Measurements from ENCODE around the gene ARNT2. TPM values are rescaled to one million over a fixed set of nuclear protein-coding genes. Genes with fewer than 3 reads are reported as not detected.

Gene ARNT2
- total RNA-seq, 1 experiment from 2014 or later: not detected

- Histone ChIP-seq H3K9me3 (ENCODE audit: low read length) (no peaks in the 10 kb centered on the region), H3K4me2 (ENCODE audit: low read depth, low read length, poor library complexity, severe bottlenecking) (no peak overlapping the region), H2AFZ (ENCODE audit: low read length) (no peak overlapping the region), H4K20me1 (ENCODE audit: insufficient read depth, low read depth, low read length) (no peaks in the 10 kb centered on the region), H3K27ac (ENCODE audit: low read length) (no peak overlapping the region), H3K4me3 (ENCODE audit: low read length) (no peak overlapping the region), H3K9ac (ENCODE audit: low read length) (no peak overlapping the region), H3K4me1 (ENCODE audit: low read length) (no peaks in the 10 kb centered on the region), H3K27me3 (ENCODE audit: low read length) (no peaks in the 10 kb centered on the region), H3K79me2 (ENCODE audit: low read length) (no peaks in the 10 kb centered on the region), H3K9me2 (replicated peaks; ENCODE audit: insufficient read depth, low read length) (no peaks in the 10 kb centered on the region), H3K36me3 (ENCODE audit: insufficient read depth, low read length) (no peaks in the 10 kb centered on the region)
- no peak for DNase-seq
These were observed 170.4 kb downstream of the ARNT2 start for GRCh38 chr15:80574590-80574989.

GRCh38 chr15:80576519-80577090 lies 172.4 kb downstream of the ARNT2 start:
- H3K9me2 ChIP-seq (replicated peaks; ENCODE audit: insufficient read depth, low read length): no peaks in the 10 kb centered on the region
- H3K27ac ChIP-seq (ENCODE audit: low read length): no peak overlapping the region

GRCh38 chr15:80577552-80578205 lies 173.5 kb downstream of the ARNT2 start:
- no peaks in the 10 kb centered on the region for H3K27me3 ChIP-seq (ENCODE audit: low read length)
- no peaks in the 10 kb centered on the region for H3K36me3 ChIP-seq (ENCODE audit: insufficient read depth, low read length)
- no peak for DNase-seq
- H3K4me3 ChIP-seq (ENCODE audit: low read length): no peak overlapping the region
- no peak overlapping the region for H3K4me2 ChIP-seq (ENCODE audit: low read depth, low read length, poor library complexity, severe bottlenecking)
- H3K79me2 ChIP-seq (ENCODE audit: low read length): no peaks in the 10 kb centered on the region
- no peaks in the 10 kb centered on the region for H3K9me3 ChIP-seq (ENCODE audit: low read length)
- H4K20me1 ChIP-seq (ENCODE audit: insufficient read depth, low read depth, low read length): no peaks in the 10 kb centered on the region
- no peak overlapping the region for H2AFZ ChIP-seq (ENCODE audit: low read length)
- no peaks in the 10 kb centered on the region for H3K4me1 ChIP-seq (ENCODE audit: low read length)
- no peak overlapping the region for H3K27ac ChIP-seq (ENCODE audit: low read length)
- no peaks in the 10 kb centered on the region for H3K9me2 ChIP-seq (replicated peaks; ENCODE audit: insufficient read depth, low read length)
- no peak overlapping the region for H3K9ac ChIP-seq (ENCODE audit: low read length)

More at GRCh38 chr15:80576519-80577090, 172.4 kb downstream of the ARNT2 start:
- no peak for DNase-seq
- Histone ChIP-seq H4K20me1 (ENCODE audit: insufficient read depth, low read depth, low read length) (no peaks in the 10 kb centered on the region), H3K9me3 (ENCODE audit: low read length) (no peaks in the 10 kb centered on the region), H3K9ac (ENCODE audit: low read length) (no peak overlapping the region), H3K79me2 (ENCODE audit: low read length) (no peaks in the 10 kb centered on the region), H3K27me3 (ENCODE audit: low read length) (no peaks in the 10 kb centered on the region), H3K4me2 (ENCODE audit: low read depth, low read length, poor library complexity, severe bottlenecking) (no peak overlapping the region), H3K4me1 (ENCODE audit: low read length) (no peaks in the 10 kb centered on the region), H3K36me3 (ENCODE audit: insufficient read depth, low read length) (no peaks in the 10 kb centered on the region), H3K4me3 (ENCODE audit: low read length) (no peak overlapping the region), H2AFZ (ENCODE audit: low read length) (no peak overlapping the region)

GRCh38 chr15:80578206-80578595 lies 174.0 kb downstream of the ARNT2 start:
- Histone ChIP-seq H4K20me1 (ENCODE audit: insufficient read depth, low read depth, low read length) (no peaks in the 10 kb centered on the region), H3K4me2 (ENCODE audit: low read depth, low read length, poor library complexity, severe bottlenecking) (no peak overlapping the region), H3K9me2 (replicated peaks; ENCODE audit: insufficient read depth, low read length) (no peaks in the 10 kb centered on the region), H3K79me2 (ENCODE audit: low read length) (no peaks in the 10 kb centered on the region), H2AFZ (ENCODE audit: low read length) (no peak overlapping the region), H3K27ac (ENCODE audit: low read length) (no peak overlapping the region), H3K36me3 (ENCODE audit: insufficient read depth, low read length) (no peaks in the 10 kb centered on the region), H3K9ac (ENCODE audit: low read length) (no peak overlapping the region), H3K4me1 (ENCODE audit: low read length) (no peaks in the 10 kb centered on the region), H3K4me3 (ENCODE audit: low read length) (no peak overlapping the region), H3K27me3 (ENCODE audit: low read length) (no peaks in the 10 kb centered on the region), H3K9me3 (ENCODE audit: low read length) (no peaks in the 10 kb centered on the region)
- DNase-seq: no peak

GRCh38 chr15:80578871-80579270 lies 174.7 kb downstream of the ARNT2 start:
- no peak overlapping the region for H3K4me2 ChIP-seq (ENCODE audit: low read depth, low read length, poor library complexity, severe bottlenecking)
- no peak overlapping the region for H3K4me3 ChIP-seq (ENCODE audit: low read length)
- no peaks in the 10 kb centered on the region for H3K36me3 ChIP-seq (ENCODE audit: insufficient read depth, low read length)
- no peak overlapping the region for H3K27ac ChIP-seq (ENCODE audit: low read length)
- H3K9ac ChIP-seq (ENCODE audit: low read length): no peak overlapping the region
- no peaks in the 10 kb centered on the region for H3K9me3 ChIP-seq (ENCODE audit: low read length)
- H3K9me2 ChIP-seq (replicated peaks; ENCODE audit: insufficient read depth, low read length): no peaks in the 10 kb centered on the region
- no peaks in the 10 kb centered on the region for H4K20me1 ChIP-seq (ENCODE audit: insufficient read depth, low read depth, low read length)
- H3K79me2 ChIP-seq (ENCODE audit: low read length): no peaks in the 10 kb centered on the region
- H2AFZ ChIP-seq (ENCODE audit: low read length): no peak overlapping the region
- no peaks in the 10 kb centered on the region for H3K4me1 ChIP-seq (ENCODE audit: low read length)
- H3K27me3 ChIP-seq (ENCODE audit: low read length): no peaks in the 10 kb centered on the region
- no peak for DNase-seq

- H3K9ac ChIP-seq (ENCODE audit: low read length): no peak overlapping the region
- DNase-seq: no peak
- H3K27ac ChIP-seq (ENCODE audit: low read length): no peak overlapping the region
- H3K4me2 ChIP-seq (ENCODE audit: low read depth, low read length, poor library complexity, severe bottlenecking): no peak overlapping the region
- H3K9me2 ChIP-seq (replicated peaks; ENCODE audit: insufficient read depth, low read length): no peaks in the 10 kb centered on the region
- H3K27me3 ChIP-seq (ENCODE audit: low read length): no peaks in the 10 kb centered on the region
- H2AFZ ChIP-seq (ENCODE audit: low read length): no peak overlapping the region
- no peaks in the 10 kb centered on the region for H3K9me3 ChIP-seq (ENCODE audit: low read length)
- H3K79me2 ChIP-seq (ENCODE audit: low read length): no peaks in the 10 kb centered on the region
- H3K4me3 ChIP-seq (ENCODE audit: low read length): no peak overlapping the region
- H3K4me1 ChIP-seq (ENCODE audit: low read length): no peaks in the 10 kb centered on the region
- no peaks in the 10 kb centered on the region for H3K36me3 ChIP-seq (ENCODE audit: insufficient read depth, low read length)
- no peaks in the 10 kb centered on the region for H4K20me1 ChIP-seq (ENCODE audit: insufficient read depth, low read depth, low read length)
These were observed 175.4 kb downstream of the ARNT2 start for GRCh38 chr15:80579611-80580010.

GRCh38 chr15:80580106-80580505 lies 175.9 kb downstream of the ARNT2 start:
- H3K4me2 ChIP-seq (ENCODE audit: low read depth, low read length, poor library complexity, severe bottlenecking): no peak overlapping the region
- no peaks in the 10 kb centered on the region for H3K79me2 ChIP-seq (ENCODE audit: low read length)
- no peak overlapping the region for H3K27ac ChIP-seq (ENCODE audit: low read length)
- no peak for DNase-seq
- H3K9ac ChIP-seq (ENCODE audit: low read length): no peak overlapping the region
- H2AFZ ChIP-seq (ENCODE audit: low read length): no peak overlapping the region
- H3K36me3 ChIP-seq (ENCODE audit: insufficient read depth, low read length): no peaks in the 10 kb centered on the region
- no peaks in the 10 kb centered on the region for H3K9me2 ChIP-seq (replicated peaks; ENCODE audit: insufficient read depth, low read length)
- H3K27me3 ChIP-seq (ENCODE audit: low read length): no peaks in the 10 kb centered on the region
- H3K4me3 ChIP-seq (ENCODE audit: low read length): no peak overlapping the region
- no peaks in the 10 kb centered on the region for H3K4me1 ChIP-seq (ENCODE audit: low read length)
- no peaks in the 10 kb centered on the region for H3K9me3 ChIP-seq (ENCODE audit: low read length)
- no peaks in the 10 kb centered on the region for H4K20me1 ChIP-seq (ENCODE audit: insufficient read depth, low read depth, low read length)

- no peak overlapping the region for H3K27ac ChIP-seq (ENCODE audit: low read length)
- H2AFZ ChIP-seq (ENCODE audit: low read length): no peak overlapping the region
- no peaks in the 10 kb centered on the region for H3K9me3 ChIP-seq (ENCODE audit: low read length)
- no peak overlapping the region for H3K4me2 ChIP-seq (ENCODE audit: low read depth, low read length, poor library complexity, severe bottlenecking)
- no peak for DNase-seq
- no peaks in the 10 kb centered on the region for H4K20me1 ChIP-seq (ENCODE audit: insufficient read depth, low read depth, low read length)
- no peak overlapping the region for H3K9ac ChIP-seq (ENCODE audit: low read length)
- H3K4me1 ChIP-seq (ENCODE audit: low read length): no peaks in the 10 kb centered on the region
- no peaks in the 10 kb centered on the region for H3K27me3 ChIP-seq (ENCODE audit: low read length)
- no peaks in the 10 kb centered on the region for H3K9me2 ChIP-seq (replicated peaks; ENCODE audit: insufficient read depth, low read length)
- no peak overlapping the region for H3K4me3 ChIP-seq (ENCODE audit: low read length)
- no peaks in the 10 kb centered on the region for H3K36me3 ChIP-seq (ENCODE audit: insufficient read depth, low read length)
- no peaks in the 10 kb centered on the region for H3K79me2 ChIP-seq (ENCODE audit: low read length)
These were observed 176.5 kb downstream of the ARNT2 start for GRCh38 chr15:80580536-80581260.

All from Karpas-422 (cell line).